ENCODE measurements around the gene INPP5A.

DNA sequence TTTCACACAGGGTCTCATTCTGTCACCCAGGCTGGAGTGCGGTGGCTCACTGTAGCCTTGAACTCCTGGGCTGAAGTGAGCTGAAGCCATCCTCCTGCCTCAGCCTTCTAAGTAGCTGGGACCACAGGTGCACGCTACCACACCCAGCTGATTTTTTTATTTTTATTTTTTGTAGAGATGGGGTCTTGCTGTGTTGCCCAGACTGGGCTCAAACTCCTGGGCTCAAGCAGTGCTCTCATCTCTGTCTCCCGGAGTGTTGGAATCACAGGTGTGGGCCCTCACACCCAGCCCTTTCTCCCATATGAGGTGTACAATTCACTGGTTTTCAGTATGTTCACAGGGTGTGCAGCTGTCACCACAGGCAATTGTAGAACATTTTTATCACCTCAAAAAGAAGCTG, 5.2 kb downstream of the INPP5A start:
- TF ChIP-seq, protein P1, sequence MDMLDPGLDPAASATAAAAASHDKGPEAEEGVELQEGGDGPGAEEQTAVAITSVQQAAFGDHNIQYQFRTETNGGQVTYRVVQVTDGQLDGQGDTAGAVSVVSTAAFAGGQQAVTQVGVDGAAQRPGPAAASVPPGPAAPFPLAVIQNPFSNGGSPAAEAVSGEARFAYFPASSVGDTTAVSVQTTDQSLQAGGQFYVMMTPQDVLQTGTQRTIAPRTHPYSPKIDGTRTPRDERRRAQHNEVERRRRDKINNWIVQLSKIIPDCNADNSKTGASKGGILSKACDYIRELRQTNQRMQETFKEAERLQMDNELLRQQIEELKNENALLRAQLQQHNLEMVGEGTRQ (IDR thresholded peaks at IDR 0.05; ENCODE audit: borderline replicate concordance, low read depth, low read length), result no peak
- TF ChIP-seq, protein P2, sequence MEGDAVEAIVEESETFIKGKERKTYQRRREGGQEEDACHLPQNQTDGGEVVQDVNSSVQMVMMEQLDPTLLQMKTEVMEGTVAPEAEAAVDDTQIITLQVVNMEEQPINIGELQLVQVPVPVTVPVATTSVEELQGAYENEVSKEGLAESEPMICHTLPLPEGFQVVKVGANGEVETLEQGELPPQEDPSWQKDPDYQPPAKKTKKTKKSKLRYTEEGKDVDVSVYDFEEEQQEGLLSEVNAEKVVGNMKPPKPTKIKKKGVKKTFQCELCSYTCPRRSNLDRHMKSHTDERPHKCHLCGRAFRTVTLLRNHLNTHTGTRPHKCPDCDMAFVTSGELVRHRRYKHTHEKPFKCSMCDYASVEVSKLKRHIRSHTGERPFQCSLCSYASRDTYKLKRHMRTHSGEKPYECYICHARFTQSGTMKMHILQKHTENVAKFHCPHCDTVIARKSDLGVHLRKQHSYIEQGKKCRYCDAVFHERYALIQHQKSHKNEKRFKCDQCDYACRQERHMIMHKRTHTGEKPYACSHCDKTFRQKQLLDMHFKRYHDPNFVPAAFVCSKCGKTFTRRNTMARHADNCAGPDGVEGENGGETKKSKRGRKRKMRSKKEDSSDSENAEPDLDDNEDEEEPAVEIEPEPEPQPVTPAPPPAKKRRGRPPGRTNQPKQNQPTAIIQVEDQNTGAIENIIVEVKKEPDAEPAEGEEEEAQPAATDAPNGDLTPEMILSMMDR (IDR thresholded peaks at IDR 0.05 in 2 of 3, conservative IDR thresholded peaks at IDR 0.05 in 1 of 3; ENCODE audit: control insufficient read depth in 2 of 3, extremely low read depth in 1 of 3, insufficient read depth in 1 of 3, low read depth in 3 of 3, low read length in 3 of 3), result no peak
- no peak for TF ChIP-seq CREB1 (IDR thresholded peaks at IDR 0.05; ENCODE audit: low read depth)

All from GM12878 (cell line).